ENCODE measurements around the gene NCKAP5. TPM values are rescaled to one million over a fixed set of nuclear protein-coding genes. Genes with fewer than 3 reads are reported as not detected.

NCKAP5 gene
- total and polyA plus RNA-seq, 2 of the 13 experiments (the other 11 are each of a cell fraction or from before 2014, with no cell fraction given): 0.01 TPM; not detected in 1

DNA sequence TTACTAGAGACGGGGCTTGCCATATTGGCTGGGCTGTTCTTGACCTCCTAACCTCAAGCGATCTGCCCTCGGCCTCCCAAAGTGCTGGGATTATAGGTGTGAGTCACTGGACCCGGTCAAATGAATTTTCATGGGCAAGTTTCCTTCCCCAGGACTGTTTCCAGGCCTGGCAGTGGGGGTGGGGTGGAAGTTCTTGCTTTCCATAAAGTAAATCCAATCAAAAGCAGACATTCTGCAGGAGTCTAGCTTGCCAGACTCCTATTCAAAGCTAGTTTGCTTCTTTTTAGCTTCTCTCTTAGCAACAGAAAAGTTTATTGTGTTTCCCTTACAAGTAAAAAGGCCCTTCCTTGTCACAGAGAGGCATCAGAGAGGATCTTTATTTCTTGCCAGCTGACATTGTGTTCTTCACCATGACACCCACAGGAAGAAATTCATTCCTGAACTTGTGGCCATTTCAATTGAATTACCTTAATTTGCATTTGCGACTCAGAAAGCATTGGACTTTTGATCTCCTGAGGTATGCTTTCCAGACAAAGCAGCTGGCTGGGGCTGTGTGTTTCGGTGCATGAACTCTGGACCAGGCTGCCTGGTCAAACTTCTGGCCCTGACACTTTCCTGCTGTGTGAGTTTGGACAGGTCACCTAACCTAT, 936.1 kb downstream of the NCKAP5 start (continued):
- TF ChIP-seq ZNF280D (CRISPR knock-in tag; IDR thresholded peaks at IDR 0.05) (peak; percentile 71; the same call in 1 of the 2 replicates), AGO2 (optimal IDR thresholded peaks at IDR 0.05; ENCODE audit: low read depth, low read length) (no peak), MEIS2 (CRISPR knock-in tag; IDR thresholded peaks at IDR 0.05) (no peak), PHF21A (CRISPR knock-in tag; IDR thresholded peaks at IDR 0.05) (peak; percentile 63), SP1 (IDR thresholded peaks at IDR 0.05) (no peak), SP1 (CRISPR knock-in tag; IDR thresholded peaks at IDR 0.05) (no peak), ZNF687 (CRISPR knock-in tag; IDR thresholded peaks at IDR 0.05) (no peak), PAF1 (CRISPR knock-in tag; IDR thresholded peaks at IDR 0.05) (no peak), MIER2 (CRISPR knock-in tag; IDR thresholded peaks at IDR 0.05) (0 out of 2 replicates have a peak, but pooled peaks have one; percentile 25), PLRG1 (conservative IDR thresholded peaks at IDR 0.05) (no peak), ZMYM2 (CRISPR knock-in tag; IDR thresholded peaks at IDR 0.05) (0 out of 2 replicates have a peak, but pooled peaks have one; percentile 37), PLSCR1 (CRISPR knock-in tag; IDR thresholded peaks at IDR 0.05; ENCODE audit: borderline replicate concordance) (no peak), ZMAT3 (CRISPR knock-in tag; conservative IDR thresholded peaks at IDR 0.05) (no peak), ZNF773 (CRISPR knock-in tag; IDR thresholded peaks at IDR 0.05; ENCODE audit: borderline replicate concordance) (no peak), ZNF724P (CRISPR knock-in tag; IDR thresholded peaks at IDR 0.05; ENCODE audit: borderline replicate concordance) (no peak), ZNF546 (CRISPR knock-in tag; conservative IDR thresholded peaks at IDR 0.05) (no peak), MIXL1 (CRISPR knock-in tag; IDR thresholded peaks at IDR 0.05) (peak; percentile 63; the same call in 1 of the 2 replicates)
- TF ChIP-seq, protein P1, sequence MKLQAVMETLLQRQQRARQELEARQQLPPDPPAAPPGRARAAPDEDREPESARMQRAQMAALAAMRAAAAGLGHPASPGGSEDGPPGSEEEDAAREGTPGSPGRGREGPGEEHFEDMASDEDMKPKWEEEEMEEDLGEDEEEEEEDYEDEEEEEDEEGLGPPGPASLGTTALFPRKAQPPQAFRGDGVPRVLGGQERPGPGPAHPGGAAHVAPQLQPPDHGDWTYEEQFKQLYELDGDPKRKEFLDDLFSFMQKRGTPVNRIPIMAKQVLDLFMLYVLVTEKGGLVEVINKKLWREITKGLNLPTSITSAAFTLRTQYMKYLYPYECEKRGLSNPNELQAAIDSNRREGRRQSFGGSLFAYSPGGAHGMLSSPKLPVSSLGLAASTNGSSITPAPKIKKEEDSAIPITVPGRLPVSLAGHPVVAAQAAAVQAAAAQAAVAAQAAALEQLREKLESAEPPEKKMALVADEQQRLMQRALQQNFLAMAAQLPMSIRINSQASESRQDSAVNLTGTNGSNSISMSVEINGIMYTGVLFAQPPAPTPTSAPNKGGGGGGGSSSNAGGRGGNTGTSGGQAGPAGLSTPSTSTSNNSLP (IDR thresholded peaks at IDR 0.05; ENCODE audit: low read depth, low read length): peak; percentile 70
- TF ChIP-seq, protein P2, sequence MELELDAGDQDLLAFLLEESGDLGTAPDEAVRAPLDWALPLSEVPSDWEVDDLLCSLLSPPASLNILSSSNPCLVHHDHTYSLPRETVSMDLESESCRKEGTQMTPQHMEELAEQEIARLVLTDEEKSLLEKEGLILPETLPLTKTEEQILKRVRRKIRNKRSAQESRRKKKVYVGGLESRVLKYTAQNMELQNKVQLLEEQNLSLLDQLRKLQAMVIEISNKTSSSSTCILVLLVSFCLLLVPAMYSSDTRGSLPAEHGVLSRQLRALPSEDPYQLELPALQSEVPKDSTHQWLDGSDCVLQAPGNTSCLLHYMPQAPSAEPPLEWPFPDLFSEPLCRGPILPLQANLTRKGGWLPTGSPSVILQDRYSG (CRISPR knock-in tag; IDR thresholded peaks at IDR 0.05): no peak

Measured in HepG2 (cell line).